ENCODE data around the gene SPTBN1.

The SPTBN1 gene

GRCh38 chr2:54671875-54672589, 215.9 kb downstream of the SPTBN1 start:
- H3K4me1 ChIP-seq (ENCODE audit: control insufficient read depth, insufficient read depth, low read length, poor library complexity, severe bottlenecking): no peaks in the 10 kb centered on the region
- H3K27me3 ChIP-seq (replicated peaks; ENCODE audit: control insufficient read depth, insufficient read depth, low read length, poor library complexity, severe bottlenecking): no peaks in the 10 kb centered on the region
- H3K36me3 ChIP-seq (ENCODE audit: control insufficient read depth, insufficient read depth, low read length): peaks cover 26% of the 10 kb centered on the region
- no peaks in the 10 kb centered on the region for H3K9me3 ChIP-seq (ENCODE audit: control insufficient read depth, low read length)
- no peak overlapping the region for H3K27ac ChIP-seq (ENCODE audit: insufficient read depth, low read length, poor library complexity, severe bottlenecking)
- no peak overlapping the region for H3K4me3 ChIP-seq (ENCODE audit: insufficient read depth, low read depth, low read length, poor library complexity, severe bottlenecking)
- DNase-seq: no peak

DNA sequence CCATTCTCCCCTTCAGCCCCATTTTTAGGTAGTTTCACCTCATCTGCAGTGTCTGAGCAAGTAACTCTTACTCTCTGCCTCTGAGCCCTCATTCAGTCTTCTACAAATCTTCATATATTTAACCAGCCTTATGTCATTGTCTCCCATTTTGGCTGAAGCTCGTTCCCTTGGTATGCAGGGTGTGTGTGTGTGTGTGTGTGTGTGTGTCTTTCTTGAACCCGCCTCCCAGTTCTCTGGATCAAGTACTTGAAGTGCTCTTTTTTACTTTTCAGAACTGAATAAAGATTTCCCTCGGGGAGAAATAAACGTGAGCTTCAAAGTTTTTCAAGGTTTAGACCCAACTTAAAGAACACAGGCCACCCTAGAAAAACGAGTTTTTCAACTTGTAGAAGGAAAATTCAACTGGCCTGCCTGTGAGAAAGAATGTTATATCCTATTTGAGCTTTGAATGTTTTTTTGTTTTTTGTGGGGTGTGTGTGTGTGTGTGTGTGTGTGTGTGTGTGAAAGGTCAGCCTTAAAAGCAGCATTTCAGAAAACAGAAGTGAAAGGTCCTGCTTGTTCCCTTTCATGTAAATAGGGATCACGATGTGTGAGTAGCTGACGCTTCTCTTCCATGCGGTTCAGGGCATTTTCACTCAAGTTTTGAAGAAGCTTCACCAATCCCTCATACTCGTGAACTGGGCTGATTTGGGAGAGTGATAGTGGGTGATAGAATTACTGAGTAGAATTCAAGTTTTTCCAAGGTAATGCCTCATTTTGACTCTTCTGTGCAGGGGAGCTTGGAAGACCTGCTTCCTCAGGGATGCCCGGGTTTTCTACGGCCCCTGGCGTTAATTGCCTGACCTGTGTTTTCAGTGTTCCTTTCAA, 216.7 kb downstream of the SPTBN1 start:
- DNase-seq: no peak
- Histone ChIP-seq H3K9me3 (ENCODE audit: control insufficient read depth, low read length) (no peaks in the 10 kb centered on the region), H3K4me3 (ENCODE audit: insufficient read depth, low read depth, low read length, poor library complexity, severe bottlenecking) (no peak overlapping the region), H3K27me3 (replicated peaks; ENCODE audit: control insufficient read depth, insufficient read depth, low read length, poor library complexity, severe bottlenecking) (no peaks in the 10 kb centered on the region), H3K36me3 (ENCODE audit: control insufficient read depth, insufficient read depth, low read length) (peaks cover 18% of the 10 kb centered on the region), H3K27ac (ENCODE audit: insufficient read depth, low read length, poor library complexity, severe bottlenecking) (no peak overlapping the region), H3K4me1 (ENCODE audit: control insufficient read depth, insufficient read depth, low read length, poor library complexity, severe bottlenecking) (no peaks in the 10 kb centered on the region)

DNA sequence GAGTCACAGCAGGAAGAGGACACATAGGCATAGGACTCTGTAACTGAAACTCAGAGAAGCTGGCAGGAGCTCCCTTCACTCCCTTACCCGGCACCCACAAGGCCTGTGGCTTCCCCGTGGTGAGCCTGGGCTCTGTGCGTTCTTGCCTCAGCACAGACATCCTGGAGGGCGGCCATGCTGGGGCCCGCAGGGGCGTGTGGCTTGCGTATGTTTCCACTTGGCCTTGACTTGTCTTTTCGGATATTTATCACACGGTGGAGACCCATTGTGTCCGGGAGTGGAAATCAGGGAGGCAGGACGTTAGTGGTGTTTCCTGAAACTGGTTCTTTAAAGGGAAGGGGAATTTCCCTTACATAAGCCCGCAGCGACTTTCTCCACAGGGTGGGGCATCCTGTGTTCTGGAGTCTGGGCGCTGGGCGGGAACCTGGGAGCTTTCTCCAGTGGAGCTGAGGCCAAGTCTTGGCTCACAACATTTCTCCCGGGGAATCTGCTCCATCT, 217.4 kb downstream of the SPTBN1 start:
- H3K9me3 ChIP-seq (ENCODE audit: control insufficient read depth, low read length): no peaks in the 10 kb centered on the region

DNA sequence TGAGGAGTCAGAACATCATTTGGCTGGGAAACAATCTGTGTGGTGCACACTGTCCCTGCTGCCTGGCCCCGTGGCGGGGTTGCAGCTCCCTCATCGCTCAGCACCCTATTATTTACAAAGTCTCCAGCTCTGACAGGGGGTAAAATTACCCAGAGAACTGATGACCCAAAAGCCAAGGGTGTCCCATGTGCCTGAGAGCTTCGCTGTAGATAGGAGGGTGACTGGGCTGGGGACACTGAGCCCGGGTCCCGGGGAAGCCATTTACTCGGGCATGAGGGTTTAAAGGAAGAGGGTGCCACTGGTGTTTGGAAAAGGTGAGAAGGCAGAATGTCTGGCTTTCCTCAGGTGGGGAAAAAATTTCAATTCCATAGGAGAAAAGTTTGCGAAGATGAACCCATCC, 219.2 kb downstream of the SPTBN1 start:
- no peaks in the 10 kb centered on the region for H3K4me1 ChIP-seq (ENCODE audit: control insufficient read depth, insufficient read depth, low read length, poor library complexity, severe bottlenecking)
- H3K4me3 ChIP-seq (ENCODE audit: insufficient read depth, low read depth, low read length, poor library complexity, severe bottlenecking): no peak overlapping the region
- no peak for DNase-seq
- no peaks in the 10 kb centered on the region for H3K36me3 ChIP-seq (ENCODE audit: control insufficient read depth, insufficient read depth, low read length)
- H3K27me3 ChIP-seq (replicated peaks; ENCODE audit: control insufficient read depth, insufficient read depth, low read length, poor library complexity, severe bottlenecking): no peaks in the 10 kb centered on the region
- H3K9me3 ChIP-seq (ENCODE audit: control insufficient read depth, low read length): no peaks in the 10 kb centered on the region
- H3K27ac ChIP-seq (ENCODE audit: insufficient read depth, low read length, poor library complexity, severe bottlenecking): no peak overlapping the region

More for the DNA sequence above, 217.4 kb downstream of the SPTBN1 start:
- DNase-seq: no peak
- H3K4me1 ChIP-seq (ENCODE audit: control insufficient read depth, insufficient read depth, low read length, poor library complexity, severe bottlenecking): no peaks in the 10 kb centered on the region
- H3K4me3 ChIP-seq (ENCODE audit: insufficient read depth, low read depth, low read length, poor library complexity, severe bottlenecking): no peak overlapping the region
- no peak overlapping the region for H3K27ac ChIP-seq (ENCODE audit: insufficient read depth, low read length, poor library complexity, severe bottlenecking)
- no peaks in the 10 kb centered on the region for H3K27me3 ChIP-seq (replicated peaks; ENCODE audit: control insufficient read depth, insufficient read depth, low read length, poor library complexity, severe bottlenecking)
- peaks cover 10% of the 10 kb centered on the region for H3K36me3 ChIP-seq (ENCODE audit: control insufficient read depth, insufficient read depth, low read length)

DNA sequence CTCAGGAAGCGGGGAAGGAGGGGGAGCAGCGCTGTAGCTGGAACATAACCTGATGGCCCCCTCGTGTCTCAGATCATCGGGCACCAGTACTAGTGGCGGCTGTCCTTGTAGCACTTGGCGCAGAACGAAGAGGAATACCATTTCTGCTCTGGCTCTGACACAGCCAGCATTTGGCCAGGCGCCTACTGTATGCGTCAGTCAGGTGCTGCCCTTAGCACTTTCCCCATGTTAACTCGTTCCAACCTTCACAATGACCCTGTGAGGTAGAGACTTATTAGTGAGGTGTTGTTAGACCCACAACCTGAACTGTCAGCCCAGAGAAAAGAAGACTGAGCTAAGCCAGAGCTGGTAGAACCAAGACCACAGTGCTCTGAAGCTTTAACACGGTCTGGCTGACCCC, 219.6 kb downstream of the SPTBN1 start:
- no peaks in the 10 kb centered on the region for H3K9me3 ChIP-seq (ENCODE audit: control insufficient read depth, low read length)
- H3K36me3 ChIP-seq (ENCODE audit: control insufficient read depth, insufficient read depth, low read length): no peaks in the 10 kb centered on the region
- H3K4me3 ChIP-seq (ENCODE audit: insufficient read depth, low read depth, low read length, poor library complexity, severe bottlenecking): no peak overlapping the region
- no peak overlapping the region for H3K27ac ChIP-seq (ENCODE audit: insufficient read depth, low read length, poor library complexity, severe bottlenecking)
- no peaks in the 10 kb centered on the region for H3K4me1 ChIP-seq (ENCODE audit: control insufficient read depth, insufficient read depth, low read length, poor library complexity, severe bottlenecking)
- H3K27me3 ChIP-seq (replicated peaks; ENCODE audit: control insufficient read depth, insufficient read depth, low read length, poor library complexity, severe bottlenecking): no peaks in the 10 kb centered on the region
- no peak for DNase-seq

DNA sequence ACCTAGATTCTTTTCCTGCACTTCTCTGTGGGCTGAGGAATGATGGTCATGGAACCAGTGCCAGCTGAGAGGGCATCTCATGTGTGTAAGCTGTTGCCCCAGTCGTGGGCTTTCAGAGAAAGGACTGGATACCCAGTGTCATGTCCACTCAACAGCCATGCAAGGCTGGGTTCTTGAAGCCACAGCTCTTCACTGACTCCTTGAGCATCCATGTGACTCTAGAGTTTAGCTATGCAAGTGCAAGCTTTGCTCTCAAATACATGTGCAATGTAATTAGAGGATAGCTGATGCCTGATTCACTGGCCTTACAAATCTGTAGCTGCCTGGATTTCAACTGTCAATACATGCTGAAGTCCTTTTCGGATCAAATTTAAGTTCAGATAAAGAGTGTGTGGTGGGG, 220.5 kb downstream of the SPTBN1 start:
- DNase-seq: no peak
- no peak overlapping the region for H3K4me3 ChIP-seq (ENCODE audit: insufficient read depth, low read depth, low read length, poor library complexity, severe bottlenecking)
- no peaks in the 10 kb centered on the region for H3K9me3 ChIP-seq (ENCODE audit: control insufficient read depth, low read length)
- H3K4me1 ChIP-seq (ENCODE audit: control insufficient read depth, insufficient read depth, low read length, poor library complexity, severe bottlenecking): no peaks in the 10 kb centered on the region
- no peak overlapping the region for H3K27ac ChIP-seq (ENCODE audit: insufficient read depth, low read length, poor library complexity, severe bottlenecking)
- H3K36me3 ChIP-seq (ENCODE audit: control insufficient read depth, insufficient read depth, low read length): no peaks in the 10 kb centered on the region
- no peaks in the 10 kb centered on the region for H3K27me3 ChIP-seq (replicated peaks; ENCODE audit: control insufficient read depth, insufficient read depth, low read length, poor library complexity, severe bottlenecking)

DNA sequence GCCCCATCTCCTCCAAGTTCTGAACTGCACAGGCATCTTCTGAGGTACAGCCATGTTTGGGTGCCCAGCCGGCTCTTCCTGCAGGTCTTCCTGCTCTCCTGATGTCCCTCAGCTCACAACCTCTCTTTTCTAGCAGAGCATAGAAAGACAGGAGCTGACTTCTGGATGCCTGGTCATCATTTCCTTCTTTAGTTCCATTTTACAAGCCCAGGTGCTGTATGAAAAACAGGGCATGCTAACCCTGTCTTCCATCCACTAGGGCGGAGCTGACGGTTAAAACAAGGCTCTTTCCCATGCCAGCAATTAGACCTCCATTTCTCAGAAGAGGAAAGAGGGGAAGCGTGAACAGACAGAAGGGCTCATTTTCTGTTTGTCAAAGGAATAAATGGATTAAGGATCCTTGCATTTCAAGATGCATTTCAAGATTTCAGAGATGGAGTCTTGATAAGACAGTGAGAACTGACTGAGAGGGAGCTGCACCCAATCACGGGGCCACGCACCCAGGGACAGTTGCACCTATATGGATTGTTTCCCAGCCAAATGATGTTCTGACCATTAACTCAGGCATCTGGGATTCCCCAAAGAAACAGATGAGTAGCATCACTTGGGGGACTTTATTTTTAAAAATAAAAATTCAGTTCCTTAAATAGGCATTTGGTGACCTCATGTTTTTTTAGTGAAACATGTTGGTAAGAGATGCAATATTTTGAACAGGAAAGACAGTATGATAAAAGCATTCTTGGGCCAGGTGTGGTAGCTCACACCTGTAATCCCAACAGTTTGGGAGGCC, 221.5 kb downstream of the SPTBN1 start:
- no peak for DNase-seq
- Histone ChIP-seq H3K27me3 (replicated peaks; ENCODE audit: control insufficient read depth, insufficient read depth, low read length, poor library complexity, severe bottlenecking) (no peaks in the 10 kb centered on the region), H3K4me1 (ENCODE audit: control insufficient read depth, insufficient read depth, low read length, poor library complexity, severe bottlenecking) (no peaks in the 10 kb centered on the region), H3K27ac (ENCODE audit: insufficient read depth, low read length, poor library complexity, severe bottlenecking) (no peak overlapping the region), H3K9me3 (ENCODE audit: control insufficient read depth, low read length) (no peaks in the 10 kb centered on the region), H3K4me3 (ENCODE audit: insufficient read depth, low read depth, low read length, poor library complexity, severe bottlenecking) (no peak overlapping the region), H3K36me3 (ENCODE audit: control insufficient read depth, insufficient read depth, low read length) (no peaks in the 10 kb centered on the region)

- Histone ChIP-seq H3K27me3 (replicated peaks; ENCODE audit: control insufficient read depth, insufficient read depth, low read length, poor library complexity, severe bottlenecking) (no peaks in the 10 kb centered on the region), H3K4me3 (ENCODE audit: insufficient read depth, low read depth, low read length, poor library complexity, severe bottlenecking) (no peak overlapping the region), H3K4me1 (ENCODE audit: control insufficient read depth, insufficient read depth, low read length, poor library complexity, severe bottlenecking) (no peaks in the 10 kb centered on the region), H3K36me3 (ENCODE audit: control insufficient read depth, insufficient read depth, low read length) (no peaks in the 10 kb centered on the region), H3K27ac (ENCODE audit: insufficient read depth, low read length, poor library complexity, severe bottlenecking) (no peak overlapping the region), H3K9me3 (ENCODE audit: control insufficient read depth, low read length) (no peaks in the 10 kb centered on the region)
- no peak for DNase-seq
Measured at GRCh38 chr2:54678719-54679118, 222.6 kb downstream of the SPTBN1 start.

DNA sequence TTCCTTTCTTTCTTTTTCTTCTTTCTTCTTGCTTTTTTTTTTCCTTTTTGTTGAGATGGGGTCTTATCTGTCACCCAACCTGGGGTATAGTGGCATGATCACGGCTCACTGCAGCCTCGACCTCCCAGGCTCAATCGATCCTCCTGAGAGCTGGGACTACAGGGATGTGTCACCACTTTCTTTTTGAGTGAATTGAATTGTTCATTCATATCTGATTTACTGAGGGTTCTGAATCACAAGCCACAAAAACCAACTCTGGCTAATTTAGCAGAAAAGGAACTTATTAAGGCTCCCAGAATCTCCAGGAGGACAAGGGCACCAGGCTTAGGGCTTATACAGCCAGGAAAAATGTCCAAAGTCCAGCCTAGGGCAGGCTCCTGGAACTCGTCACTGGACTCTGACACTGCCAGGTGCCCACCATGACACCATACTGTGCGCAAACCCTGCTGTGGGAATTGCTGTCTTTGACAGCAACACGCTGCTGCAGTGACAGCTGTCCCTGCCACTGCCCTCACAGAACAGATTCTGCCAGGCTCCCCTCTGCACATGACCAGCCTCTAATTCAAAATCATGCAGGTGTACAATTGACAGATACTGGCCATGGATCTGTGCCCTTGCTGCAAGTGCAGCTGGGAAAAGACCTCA, 224.4 kb downstream of the SPTBN1 start:
- Histone ChIP-seq H3K27me3 (replicated peaks; ENCODE audit: control insufficient read depth, insufficient read depth, low read length, poor library complexity, severe bottlenecking) (no peaks in the 10 kb centered on the region), H3K9me3 (ENCODE audit: control insufficient read depth, low read length) (no peaks in the 10 kb centered on the region), H3K27ac (ENCODE audit: insufficient read depth, low read length, poor library complexity, severe bottlenecking) (no peak overlapping the region), H3K4me1 (ENCODE audit: control insufficient read depth, insufficient read depth, low read length, poor library complexity, severe bottlenecking) (no peaks in the 10 kb centered on the region), H3K36me3 (ENCODE audit: control insufficient read depth, insufficient read depth, low read length) (no peaks in the 10 kb centered on the region), H3K4me3 (ENCODE audit: insufficient read depth, low read depth, low read length, poor library complexity, severe bottlenecking) (no peak overlapping the region)
- DNase-seq: no peak

All from effector memory CD4-positive, alpha-beta T cell (primary cell).